ENCODE measurements around the gene ATF4.

Gene ATF4

GRCh38 chr22:39520226-39521105 lies at the start of gene ATF4:
Gene ATF4, plus strand, starts transcription at chr22:39520562. Its CDS starts 884 bp downstream, at chr22:39521446.
- DNase-seq (ENCODE audit: low read depth in 2 of 2): peak; percentile 83 to 84

DNA sequence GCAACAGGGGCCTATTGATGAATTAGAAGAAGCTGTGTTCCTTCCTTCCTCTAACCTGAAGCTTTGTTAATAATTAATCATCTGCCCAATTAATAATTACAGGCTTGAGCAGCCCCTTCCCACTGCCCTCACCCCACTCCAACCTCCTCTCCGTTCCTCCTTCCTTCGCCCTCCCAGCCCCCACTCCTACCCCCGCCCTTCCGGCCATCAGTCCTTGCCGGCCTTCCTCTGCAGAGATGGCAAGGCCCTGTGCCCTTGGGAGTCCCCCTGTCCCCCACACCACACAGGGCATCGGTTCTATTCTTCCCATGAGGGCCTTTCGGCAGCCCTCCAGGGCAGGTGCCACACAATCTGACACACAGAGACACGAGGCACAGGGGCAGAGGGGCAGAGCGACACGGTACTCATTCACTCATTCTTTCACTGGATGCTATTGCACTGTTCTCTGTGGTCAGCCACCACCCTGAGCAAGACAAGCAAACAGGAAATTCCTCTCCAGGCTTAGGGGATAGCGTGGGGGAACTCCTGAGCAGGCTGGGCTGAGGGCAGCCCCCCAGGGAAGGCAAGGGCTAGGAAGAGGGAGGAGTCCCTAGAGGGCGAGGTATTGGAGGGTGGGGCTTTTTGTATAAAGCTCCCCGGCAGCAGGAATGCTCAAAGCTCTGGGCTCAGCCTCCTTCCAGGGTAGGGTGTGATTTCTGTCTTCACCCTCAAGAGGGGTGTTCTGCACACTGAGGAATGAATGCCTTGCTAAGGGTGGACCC lies 48.8 kb upstream of the ATF4 start:
- no peak for DNase-seq (ENCODE audit: low read depth in 2 of 2)

GRCh38 chr22:39472570-39473556 lies 47.5 kb upstream of the ATF4 start:
- no peak for DNase-seq (ENCODE audit: low read depth in 2 of 2)

GRCh38 chr22:39473851-39474250 lies 46.5 kb upstream of the ATF4 start:
- no peak for DNase-seq (ENCODE audit: low read depth in 2 of 2)

DNA sequence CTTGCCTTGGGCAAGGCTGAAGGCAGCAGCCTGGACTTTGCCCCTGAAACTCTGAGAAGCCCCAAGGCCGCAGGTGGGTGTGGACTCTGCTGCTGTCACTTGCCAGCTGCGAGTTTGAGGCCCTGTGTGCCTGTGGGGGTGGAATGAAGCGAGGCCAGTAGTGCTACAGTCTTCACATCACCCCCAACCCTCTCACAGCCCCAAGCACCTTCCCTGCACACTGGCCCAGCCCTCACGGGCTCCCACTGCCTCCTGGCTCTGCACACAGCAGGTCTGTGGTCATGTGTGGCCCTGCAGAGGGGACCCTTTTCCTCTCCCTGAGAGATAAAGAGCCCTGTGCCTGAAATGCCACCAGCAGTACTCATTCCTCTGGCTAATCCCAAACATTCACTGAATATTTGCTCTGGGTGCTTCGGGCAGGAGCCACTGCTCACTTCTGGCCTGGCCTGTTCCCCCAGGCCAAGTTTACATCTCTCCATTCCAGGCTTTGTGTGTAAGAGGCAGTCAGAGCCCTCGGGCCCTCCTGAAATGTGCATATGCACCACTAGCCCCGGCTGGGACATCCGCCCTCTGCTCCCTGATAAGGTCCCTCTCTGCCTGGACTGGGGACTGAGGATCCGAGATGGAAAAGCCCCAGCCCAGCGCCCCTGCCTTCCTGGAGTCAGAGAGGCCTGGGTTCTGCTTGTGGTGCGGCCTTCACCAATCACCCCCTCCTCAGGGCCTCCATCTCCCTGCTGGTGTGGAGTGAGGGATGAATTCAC lies 45.8 kb upstream of the ATF4 start:
- no peak for DNase-seq (ENCODE audit: low read depth in 2 of 2)

GRCh38 chr22:39475337-39475736 lies 45.0 kb upstream of the ATF4 start:
- DNase-seq (ENCODE audit: low read depth in 2 of 2): no peak

DNA sequence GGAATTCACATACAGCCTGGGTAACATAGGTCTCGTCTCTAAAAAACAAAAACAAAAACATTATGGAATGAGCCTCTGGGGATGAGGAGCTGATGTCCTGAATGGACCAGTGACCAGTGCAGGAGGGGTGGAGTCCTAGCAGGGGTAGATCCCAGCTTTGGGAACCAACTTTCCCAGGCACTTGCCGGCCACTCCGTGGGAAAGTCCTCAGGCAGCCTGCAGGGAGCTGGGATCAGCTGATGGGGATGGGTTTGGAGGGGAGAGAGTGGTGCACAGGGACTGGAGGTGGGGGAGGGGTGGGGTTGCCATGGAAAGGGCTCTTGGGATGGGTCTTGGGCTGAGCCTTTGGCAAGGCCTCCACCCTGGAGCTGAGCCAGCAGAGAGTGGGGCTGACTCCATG lies 44.5 kb upstream of the ATF4 start:
- DNase-seq (ENCODE audit: low read depth in 2 of 2): no peak

DNA sequence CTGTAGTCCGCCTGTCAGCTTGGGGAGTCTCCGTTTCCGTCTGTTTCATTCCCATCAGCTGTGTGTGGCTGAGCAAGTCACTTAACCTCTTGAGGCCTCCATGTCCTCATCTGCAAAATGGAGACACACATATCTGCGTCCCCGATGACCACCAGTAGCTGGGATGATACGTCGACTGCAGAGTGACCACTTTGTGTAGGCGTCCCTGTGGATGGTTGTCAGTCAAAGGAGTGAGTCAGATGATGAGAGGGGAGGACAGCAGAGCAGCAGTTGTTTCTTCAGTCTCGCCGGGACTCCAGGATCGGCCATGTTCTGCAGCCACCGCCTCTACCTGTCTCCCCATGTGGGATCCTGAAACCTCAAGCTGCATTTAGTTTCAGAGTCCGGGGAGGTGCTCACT lies 43.7 kb upstream of the ATF4 start:
- no peak for DNase-seq (ENCODE audit: low read depth in 2 of 2)

- no peak for DNase-seq (ENCODE audit: low read depth in 2 of 2)
Observed at GRCh38 chr22:39477542-39477941, 42.8 kb upstream of the ATF4 start.

- DNase-seq (ENCODE audit: low read depth in 2 of 2): no peak
Observed at GRCh38 chr22:39478441-39478850, 41.9 kb upstream of the ATF4 start.

- no peak for DNase-seq (ENCODE audit: low read depth in 2 of 2)
Observed at GRCh38 chr22:39479254-39479653, 41.1 kb upstream of the ATF4 start.

GRCh38 chr22:39480557-39480956 lies 39.8 kb upstream of the ATF4 start:
- DNase-seq (ENCODE audit: low read depth in 2 of 2): no peak

DNA sequence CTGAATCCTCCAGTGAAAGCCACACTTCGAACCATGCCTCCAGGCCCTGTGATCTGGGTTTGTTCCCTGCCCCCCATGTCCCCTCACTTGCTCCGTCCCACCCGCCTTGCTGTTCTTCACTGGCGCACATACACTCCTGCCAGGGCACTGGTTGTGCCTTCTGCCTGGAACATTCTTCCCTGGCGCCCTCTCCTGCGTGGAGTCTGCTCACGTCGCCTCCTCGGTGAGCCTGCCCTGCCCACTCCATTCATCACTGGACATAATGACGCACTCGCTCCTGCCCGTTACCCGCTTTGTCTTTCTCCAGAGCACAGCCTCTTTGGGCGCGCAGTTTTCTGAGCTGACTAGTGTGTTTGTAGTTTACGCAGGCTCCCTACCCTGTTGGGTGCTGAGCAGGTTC lies 39.3 kb upstream of the ATF4 start:
- DNase-seq (ENCODE audit: low read depth in 2 of 2): no peak

DNA sequence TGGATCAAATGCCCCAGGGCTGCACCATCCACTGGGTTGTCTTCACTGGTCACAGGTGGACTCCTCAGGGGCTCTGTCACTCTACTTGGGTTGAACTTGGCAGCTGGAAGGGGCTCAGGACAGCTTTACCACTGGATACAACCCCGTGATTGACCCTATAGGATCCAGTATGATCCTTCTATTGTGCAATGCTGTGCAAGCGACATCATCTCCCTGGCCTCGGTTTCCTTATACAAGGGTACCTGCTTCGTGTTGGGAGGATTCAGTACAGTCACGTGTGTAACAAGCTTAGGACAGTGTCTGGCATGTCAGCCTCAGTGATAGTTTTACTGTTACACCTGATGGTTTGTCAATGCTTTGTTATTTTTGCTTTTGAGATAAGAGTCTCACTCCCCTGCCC lies 38.8 kb upstream of the ATF4 start:
- no peak for DNase-seq (ENCODE audit: low read depth in 2 of 2)

DNA sequence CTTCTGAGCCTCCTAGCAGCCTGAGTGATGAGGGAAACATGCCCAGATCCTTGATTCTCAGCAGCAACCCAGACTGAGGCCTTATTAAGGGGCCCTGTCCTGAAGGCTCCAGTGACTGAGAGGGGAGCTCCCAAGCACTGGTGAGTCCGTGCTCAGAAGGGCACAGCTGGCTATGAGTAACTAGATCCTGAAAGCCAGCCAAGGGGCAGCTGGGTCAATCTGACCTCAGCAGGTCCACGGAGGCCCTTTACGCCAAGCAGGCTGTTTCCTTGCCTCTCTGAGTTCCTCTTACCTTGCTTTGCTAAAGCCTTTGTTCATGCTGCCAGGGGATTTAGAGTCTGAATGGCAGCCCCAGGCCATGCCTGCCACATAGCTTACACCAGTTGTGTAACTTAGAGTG lies 37.6 kb upstream of the ATF4 start:
- DNase-seq (ENCODE audit: low read depth in 2 of 2): no peak

- no peak for DNase-seq (ENCODE audit: low read depth in 2 of 2)
Observed at GRCh38 chr22:39486951-39487825, 33.2 kb upstream of the ATF4 start.

GRCh38 chr22:39487826-39488520 lies 32.4 kb upstream of the ATF4 start:
- no peak for DNase-seq (ENCODE audit: low read depth in 2 of 2)

DNA sequence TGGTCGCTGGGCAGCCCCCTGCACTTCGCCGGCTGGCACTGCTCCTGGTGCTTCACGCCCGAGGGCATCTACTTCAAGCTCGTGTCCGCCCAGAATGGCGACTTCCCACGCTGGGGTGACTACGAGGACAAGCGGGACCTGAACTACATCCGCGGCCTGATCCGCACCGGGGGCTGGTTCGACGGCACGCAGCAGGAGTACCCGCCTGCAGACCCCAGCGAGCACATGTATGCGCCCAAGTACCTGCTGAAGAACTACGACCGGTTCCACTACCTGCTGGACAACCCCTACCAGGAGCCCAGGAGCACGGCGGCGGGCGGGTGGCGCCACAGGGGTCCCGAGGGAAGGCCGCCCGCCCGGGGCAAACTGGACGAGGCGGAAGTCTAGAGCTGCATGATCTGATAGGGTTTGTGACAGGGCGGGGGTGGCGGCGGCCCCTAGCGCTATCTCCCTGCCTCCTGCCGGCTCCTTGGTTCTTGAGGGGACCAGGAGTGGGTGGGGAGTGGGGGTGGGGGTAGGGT lies 31.7 kb upstream of the ATF4 start:
- no peak for DNase-seq (ENCODE audit: low read depth in 2 of 2)

All from activated CD4-positive, alpha-beta T cell treated with anti-CD3 and anti-CD28 coated beads for 24 hours (primary cell).